H9 (cell line): ENCODE measurements around the gene WDR53. TPM values are rescaled to one million over a fixed set of nuclear protein-coding genes. Genes with fewer than 3 reads are reported as not detected.

ENCODE experiments used
- DNase-seq: peaks from one replicate; pipeline ENCODE4 v3.0.0-alpha.2; 2017
- H2AFZ ChIP-seq: one replicate; pipeline ENCODE4 v1.6.1; 2013; ENCODE audit warnings: mild to moderate bottlenecking, low read length, control low read depth, moderate library complexity
- H2AK5ac ChIP-seq: 2 replicates; pipeline ENCODE4 v1.6.1; 2013; ENCODE audit warnings: low read length, control low read depth, mixed read lengths; ENCODE audit not compliant: insufficient read length
- H2BK120ac ChIP-seq: one replicate; pipeline ENCODE4 v1.6.1; 2013; ENCODE audit warnings: low read depth, mild to moderate bottlenecking, low read length, control low read depth, inconsistent platforms; ENCODE audit not compliant: poor library complexity, severe bottlenecking
- H2BK12ac ChIP-seq: 2 replicates; pipeline ENCODE4 v1.6.1; 2013; ENCODE audit warnings: low read length, control low read depth, mixed read lengths, low read depth; ENCODE audit not compliant: insufficient read length
- H2BK15ac ChIP-seq: 2 replicates; pipeline ENCODE4 v1.6.1; 2013; ENCODE audit warnings: low read depth, low read length, control low read depth
- H2BK20ac ChIP-seq: one replicate; pipeline ENCODE4 v1.6.1; 2013; ENCODE audit warnings: low read depth, mild to moderate bottlenecking, low read length, control low read depth, inconsistent platforms; ENCODE audit not compliant: poor library complexity, severe bottlenecking
- H2BK5ac ChIP-seq: 2 replicates; pipeline ENCODE4 v1.6.1; 2013; ENCODE audit warnings: low read length, control low read depth, mixed read lengths; ENCODE audit not compliant: insufficient read length
- H3K14ac ChIP-seq: 2 replicates; pipeline ENCODE4 v1.6.1; 2013; ENCODE audit warnings: low read length, control low read depth; ENCODE audit not compliant: insufficient read depth
- H3K18ac ChIP-seq: 2 replicates; pipeline ENCODE4 v1.6.1; 2013; ENCODE audit warnings: low read depth, mild to moderate bottlenecking, mixed read lengths, low read length, control low read depth; ENCODE audit not compliant: insufficient read length
- H3K23ac ChIP-seq: 2 replicates; pipeline ENCODE4 v1.6.1; 2013; ENCODE audit warnings: low read length, control low read depth, mixed read lengths, low read depth; ENCODE audit not compliant: insufficient read length
- H3K23me2 ChIP-seq: 2 replicates; pipeline ENCODE4 v1.6.1; 2013; ENCODE audit warnings: low read depth, mild to moderate bottlenecking, mixed read lengths, low read length, control low read depth; ENCODE audit not compliant: insufficient read length, poor library complexity, severe bottlenecking
- H3K27ac ChIP-seq: 2 replicates; pipeline ENCODE4 v1.5.1; 2013; ENCODE audit warnings: low read length, control low read depth, mixed read lengths, low read depth; ENCODE audit not compliant: insufficient read length
- H3K27me3 ChIP-seq: 2 replicates; pipeline ENCODE4 v1.6.1; 2013; ENCODE audit warnings: low read length, control low read depth, inconsistent platforms; ENCODE audit not compliant: insufficient read depth
- H3K4ac ChIP-seq: 2 replicates; pipeline ENCODE4 v1.6.1; 2013; ENCODE audit warnings: low read depth, mild to moderate bottlenecking, control low read depth, inconsistent platforms, low read length, moderate library complexity
- H3K4me1 ChIP-seq: 2 replicates; pipeline ENCODE4 v1.6.1; 2013; ENCODE audit warnings: low read length, control low read depth, inconsistent platforms; ENCODE audit not compliant: insufficient read depth
- H3K4me2 ChIP-seq: 2 replicates; pipeline ENCODE4 v1.6.1; 2013; ENCODE audit warnings: low read length, control low read depth, mixed read lengths; ENCODE audit not compliant: insufficient read length, insufficient read depth
- H3K56ac ChIP-seq: 2 replicates; pipeline ENCODE4 v1.6.1; 2013; ENCODE audit warnings: low read depth, mild to moderate bottlenecking, mixed read lengths, low read length, control low read depth; ENCODE audit not compliant: insufficient read length
- H3K79me1 ChIP-seq: 2 replicates; pipeline ENCODE4 v1.6.1; 2013; ENCODE audit warnings: low read depth, mild to moderate bottlenecking, moderate library complexity, low read length, control low read depth, inconsistent platforms; ENCODE audit not compliant: insufficient read depth, poor library complexity, severe bottlenecking
- H3K79me2 ChIP-seq: 2 replicates; pipeline ENCODE4 v1.6.1; 2013; ENCODE audit warnings: low read length, control low read depth, inconsistent platforms; ENCODE audit not compliant: insufficient read depth
- H3K9ac ChIP-seq: 2 replicates; pipeline ENCODE4 v1.6.1; 2013; ENCODE audit warnings: low read length, control low read depth, mixed read lengths; ENCODE audit not compliant: insufficient read length; ENCODE audit errors: extremely low read depth
- H3K9me3 ChIP-seq: one replicate; pipeline ENCODE4 v1.6.1; 2013; ENCODE audit warnings: low read depth, low read length, inconsistent platforms; ENCODE audit not compliant: control insufficient read depth
- H3T11ph ChIP-seq: one replicate; pipeline ENCODE4 v1.6.1; 2013; ENCODE audit warnings: mild to moderate bottlenecking, low read length, control low read depth, inconsistent platforms
- H4K20me1 ChIP-seq: one replicate; pipeline ENCODE4 v1.6.1; 2013; ENCODE audit not compliant: control insufficient read depth, insufficient read length, insufficient read depth
- H4K5ac ChIP-seq: 2 replicates; pipeline ENCODE4 v1.6.1; 2013; ENCODE audit warnings: low read depth, mild to moderate bottlenecking, mixed read lengths, low read length, control low read depth; ENCODE audit not compliant: insufficient read length
- H4K8ac ChIP-seq: replicated peaks from 2 replicates; pipeline ENCODE4 v1.6.1; 2013; ENCODE audit warnings: low read length, control low read depth, mixed read lengths, low read depth; ENCODE audit not compliant: insufficient read length
- H4K91ac ChIP-seq: 2 replicates; pipeline ENCODE4 v1.6.1; 2013; ENCODE audit warnings: low read depth, mild to moderate bottlenecking, moderate library complexity, mixed read lengths, low read length, control low read depth; ENCODE audit not compliant: insufficient read length
- H3K27ac Mint-ChIP-seq, 3 experiments: 2 replicates in 2 of 3; 3 replicates in 1 of 3; pipeline ENCODE4 v1.8.0; 2020 to 2021; ENCODE audit warnings: mixed read lengths in 3 of 3, mild to moderate bottlenecking in 1 of 3, moderate library complexity in 1 of 3
- H3K27me3 Mint-ChIP-seq: 2 replicates; pipeline ENCODE4 v1.8.0; 2021; ENCODE audit warnings: low read depth, mild to moderate bottlenecking, moderate library complexity, mixed read lengths
- H3K36me3 Mint-ChIP-seq, 3 experiments: 2 replicates in 2 of 3; 3 replicates in 1 of 3; pipeline ENCODE4 v1.8.0; 2020 to 2021; ENCODE audit warnings: low read depth in 3 of 3, mixed read lengths in 3 of 3; ENCODE audit not compliant: insufficient read depth in 1 of 3
- H3K4me1 Mint-ChIP-seq, 2 experiments: 2 replicates each; pipeline ENCODE4 v1.8.0; 2020; ENCODE audit warnings: mixed read lengths in 2 of 2
- H3K4me3 Mint-ChIP-seq, 2 experiments: 2 replicates in 1 of 2; 3 replicates in 1 of 2; pipeline ENCODE4 v1.8.0; 2020 to 2021; ENCODE audit warnings: mild to moderate bottlenecking in 2 of 2, mixed read lengths in 2 of 2, moderate library complexity in 1 of 2
- H3K9me3 Mint-ChIP-seq, 2 experiments: 2 replicates in 1 of 2; 3 replicates in 1 of 2; pipeline ENCODE4 v1.8.0; 2020; ENCODE audit warnings: mild to moderate bottlenecking in 2 of 2, mixed read lengths in 2 of 2, moderate library complexity in 1 of 2
- CTCF ChIP-seq: fragments of 200-600 bp; sonication (generic); conservative IDR thresholded peaks from 3 replicates; pipeline ENCODE4 v1.8.0; 2021; ENCODE audit warnings: antibody characterized with exemption, mild to moderate bottlenecking
- WGBS: extraction: QIAGEN DNeasy Blood & Tissue Kit; methylation state at CpG from one replicate; pipeline ENCODE4 v1.1.7; 2013; ENCODE audit warnings: missing lambda C conversion rate, low lambda C conversion rate, mixed read lengths; ENCODE audit not compliant: insufficient read length; ENCODE audit errors: extremely low coverage; 5-methylcytosine and 5-hydroxymethylcytosine counted together
- total RNA-seq: library from RNA; stranded (reverse); gene quantifications from 2 replicates; pipeline ENCODE4 v1.2.1, GENCODE V29; 2021

The WDR53 gene
- total RNA-seq, 1 experiment from 2014 or later, result 21.2 TPM

- H3K36me3 Mint-ChIP-seq, result peaks cover 6 to 20% (median 7%) of the 10 kb centered on the region in 3 experiments
- no peaks in the 10 kb centered on the region for H3K9me3 ChIP-seq
- no peak overlapping the region for H4K91ac ChIP-seq
- no peak overlapping the region for H3K4me2 ChIP-seq
- no peak overlapping the region for H3K9ac ChIP-seq
- H3K14ac ChIP-seq, result no peak overlapping the region
- no peak overlapping the region for H4K8ac ChIP-seq
- no peak overlapping the region for H3K23ac ChIP-seq
- H4K20me1 ChIP-seq, result no peaks in the 10 kb centered on the region
- H3K4me1 Mint-ChIP-seq, result peaks cover 17 to 18% of the 10 kb centered on the region in 2 experiments
- DNase-seq, result peak; percentile 77
- no peak overlapping the region for H3T11ph ChIP-seq
- H3K56ac ChIP-seq, result no peak overlapping the region
- H3K27me3 Mint-ChIP-seq, result peaks cover 12% of the 10 kb centered on the region
- no peak overlapping the region for H2BK12ac ChIP-seq
- no peak overlapping the region for H2BK120ac ChIP-seq
- no peak overlapping the region for H2AFZ ChIP-seq
- H3K27ac ChIP-seq, result no peak overlapping the region
- H4K5ac ChIP-seq, result no peak overlapping the region
- H2AK5ac ChIP-seq, result no peak overlapping the region
- no peak overlapping the region for H2BK15ac ChIP-seq
- no peak overlapping the region for H2BK5ac ChIP-seq
- no peak overlapping the region for H2BK20ac ChIP-seq
- H3K4me3 Mint-ChIP-seq, result peak overlapping the region in 1 of 2 experiments; percentile 45; a peak in 3 of 5 replicates
- H3K4ac ChIP-seq, result no peak overlapping the region
- TF ChIP-seq CTCF, result no peak
- WGBS, result no CpG with 5 or more reads among the region's 14 CpGs
- no peaks in the 10 kb centered on the region for H3K79me1 ChIP-seq
- H3K23me2 ChIP-seq, result no peaks in the 10 kb centered on the region
- H3K4me1 ChIP-seq, result peaks cover 4% of the 10 kb centered on the region; the same call in 1 of the 2 replicates
- H3K79me2 ChIP-seq, result no peaks in the 10 kb centered on the region
- H3K18ac ChIP-seq, result no peak overlapping the region
- peaks cover 22 to 23% of the 10 kb centered on the region in 2 experiments for H3K9me3 Mint-ChIP-seq
- H3K27me3 ChIP-seq, result no peaks in the 10 kb centered on the region
- H3K27ac Mint-ChIP-seq, result peak overlapping the region in 2 of 3 experiments; percentile 14 to 83; a peak in 4 of 7 replicates
Measured at GRCh38 chr3:196533260-196533681, 35.1 kb downstream of the WDR53 start.
